ENCODE results near the gene TXNDC12.
"Not testable (repeated sequence)": the region's sequence is repeated elsewhere in the genome, so short reads cannot be mapped to it uniquely, and the experiment has no call there.

TXNDC12 gene

GRCh38 chr1:52080014-52080415, 25.0 kb upstream of the TXNDC12 start:
- no peak overlapping the region for H3K27ac ChIP-seq (ENCODE audit: extremely low read depth, low read depth, low read length)
- peaks cover 21 to 42% of the 10 kb centered on the region in 2 experiments; a peak in 2 of 3 replicates for H3K36me3 ChIP-seq (ENCODE audit: control insufficient read depth in 2 of 2, insufficient read depth in 1 of 2, low read length in 2 of 2)
- TF ChIP-seq ZNF2 (tag by site-specific recombination; IDR thresholded peaks at IDR 0.05), result no peak
- TF ChIP-seq, protein P1, sequence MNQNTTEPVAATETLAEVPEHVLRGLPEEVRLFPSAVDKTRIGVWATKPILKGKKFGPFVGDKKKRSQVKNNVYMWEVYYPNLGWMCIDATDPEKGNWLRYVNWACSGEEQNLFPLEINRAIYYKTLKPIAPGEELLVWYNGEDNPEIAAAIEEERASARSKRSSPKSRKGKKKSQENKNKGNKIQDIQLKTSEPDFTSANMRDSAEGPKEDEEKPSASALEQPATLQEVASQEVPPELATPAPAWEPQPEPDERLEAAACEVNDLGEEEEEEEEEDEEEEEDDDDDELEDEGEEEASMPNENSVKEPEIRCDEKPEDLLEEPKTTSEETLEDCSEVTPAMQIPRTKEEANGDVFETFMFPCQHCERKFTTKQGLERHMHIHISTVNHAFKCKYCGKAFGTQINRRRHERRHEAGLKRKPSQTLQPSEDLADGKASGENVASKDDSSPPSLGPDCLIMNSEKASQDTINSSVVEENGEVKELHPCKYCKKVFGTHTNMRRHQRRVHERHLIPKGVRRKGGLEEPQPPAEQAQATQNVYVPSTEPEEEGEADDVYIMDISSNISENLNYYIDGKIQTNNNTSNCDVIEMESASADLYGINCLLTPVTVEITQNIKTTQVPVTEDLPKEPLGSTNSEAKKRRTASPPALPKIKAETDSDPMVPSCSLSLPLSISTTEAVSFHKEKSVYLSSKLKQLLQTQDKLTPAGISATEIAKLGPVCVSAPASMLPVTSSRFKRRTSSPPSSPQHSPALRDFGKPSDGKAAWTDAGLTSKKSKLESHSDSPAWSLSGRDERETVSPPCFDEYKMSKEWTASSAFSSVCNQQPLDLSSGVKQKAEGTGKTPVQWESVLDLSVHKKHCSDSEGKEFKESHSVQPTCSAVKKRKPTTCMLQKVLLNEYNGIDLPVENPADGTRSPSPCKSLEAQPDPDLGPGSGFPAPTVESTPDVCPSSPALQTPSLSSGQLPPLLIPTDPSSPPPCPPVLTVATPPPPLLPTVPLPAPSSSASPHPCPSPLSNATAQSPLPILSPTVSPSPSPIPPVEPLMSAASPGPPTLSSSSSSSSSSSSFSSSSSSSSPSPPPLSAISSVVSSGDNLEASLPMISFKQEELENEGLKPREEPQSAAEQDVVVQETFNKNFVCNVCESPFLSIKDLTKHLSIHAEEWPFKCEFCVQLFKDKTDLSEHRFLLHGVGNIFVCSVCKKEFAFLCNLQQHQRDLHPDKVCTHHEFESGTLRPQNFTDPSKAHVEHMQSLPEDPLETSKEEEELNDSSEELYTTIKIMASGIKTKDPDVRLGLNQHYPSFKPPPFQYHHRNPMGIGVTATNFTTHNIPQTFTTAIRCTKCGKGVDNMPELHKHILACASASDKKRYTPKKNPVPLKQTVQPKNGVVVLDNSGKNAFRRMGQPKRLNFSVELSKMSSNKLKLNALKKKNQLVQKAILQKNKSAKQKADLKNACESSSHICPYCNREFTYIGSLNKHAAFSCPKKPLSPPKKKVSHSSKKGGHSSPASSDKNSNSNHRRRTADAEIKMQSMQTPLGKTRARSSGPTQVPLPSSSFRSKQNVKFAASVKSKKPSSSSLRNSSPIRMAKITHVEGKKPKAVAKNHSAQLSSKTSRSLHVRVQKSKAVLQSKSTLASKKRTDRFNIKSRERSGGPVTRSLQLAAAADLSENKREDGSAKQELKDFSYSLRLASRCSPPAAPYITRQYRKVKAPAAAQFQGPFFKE (tag by site-specific recombination; IDR thresholded peaks at IDR 0.05; ENCODE audit: borderline replicate concordance), result no peak
- no peak for TF ChIP-seq INSM2 (tag by site-specific recombination; IDR thresholded peaks at IDR 0.05)
- TF ChIP-seq ZNF133 (tag by site-specific recombination; IDR thresholded peaks at IDR 0.05), result no peak
- TF ChIP-seq, protein P2, sequence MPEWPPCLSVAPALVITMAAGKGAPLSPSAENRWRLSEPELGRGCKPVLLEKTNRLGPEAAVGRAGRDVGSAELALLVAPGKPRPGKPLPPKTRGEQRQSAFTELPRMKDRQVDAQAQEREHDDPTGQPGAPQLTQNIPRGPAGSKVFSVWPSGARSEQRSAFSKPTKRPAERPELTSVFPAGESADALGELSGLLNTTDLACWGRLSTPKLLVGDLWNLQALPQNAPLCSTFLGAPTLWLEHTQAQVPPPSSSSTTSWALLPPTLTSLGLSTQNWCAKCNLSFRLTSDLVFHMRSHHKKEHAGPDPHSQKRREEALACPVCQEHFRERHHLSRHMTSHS (tag by site-specific recombination; IDR thresholded peaks at IDR 0.05), result no peak
- no peak for TF ChIP-seq ZNF529 (tag by site-specific recombination; IDR thresholded peaks at IDR 0.05; ENCODE audit: insufficient replicate concordance)
- no peak for TF ChIP-seq ZNF510 (tag by site-specific recombination; IDR thresholded peaks at IDR 0.05; ENCODE audit: insufficient replicate concordance)
- TF ChIP-seq ZNF530 (tag by site-specific recombination; IDR thresholded peaks at IDR 0.05; ENCODE audit: low read depth), result no peak
- no peak for TF ChIP-seq MZF1 (tag by site-specific recombination; IDR thresholded peaks at IDR 0.05; ENCODE audit: borderline replicate concordance)
- no peak for TF ChIP-seq ZNF221 (tag by site-specific recombination; IDR thresholded peaks at IDR 0.05; ENCODE audit: borderline replicate concordance)
- no peak for TF ChIP-seq ZNF184 (tag by site-specific recombination; IDR thresholded peaks at IDR 0.05)
- TF ChIP-seq ZNF558 (tag by site-specific recombination; IDR thresholded peaks at IDR 0.05), result no peak
- no peak for TF ChIP-seq ZIC2 (tag by site-specific recombination; IDR thresholded peaks at IDR 0.05)
- no peak overlapping the region for H3K4me3 ChIP-seq (ENCODE audit: low read depth, low read length)
- no peaks in the 10 kb centered on the region for H3K9me3 ChIP-seq (ENCODE audit: control insufficient read depth, insufficient read depth, low read depth, low read length)
- ChIA-PET POLR2A (no interaction called here), CTCF (interaction anchor here (0.6 to 0.9 kb wide), 2 partner anchors 13 to 1104 kb away, joined by 3 to 7 read pairs; no protein-coding TSS in a partner anchor)
- H3K4me1 ChIP-seq (ENCODE audit: control insufficient read depth, insufficient read depth, low read length), result no peaks in the 10 kb centered on the region

GRCh38 chr1:52077277-52077676, 22.3 kb upstream of the TXNDC12 start:
- POLR2A ChIA-PET, result not testable (repeated sequence)

More at GRCh38 chr1:52077277-52077676, 22.3 kb upstream of the TXNDC12 start:
- H3K27ac ChIP-seq (ENCODE audit: extremely low read depth, low read depth, low read length); H3K4me3 ChIP-seq (ENCODE audit: low read depth, low read length); H3K9me3 ChIP-seq (ENCODE audit: control insufficient read depth, insufficient read depth, low read depth, low read length); H3K4me1 ChIP-seq (ENCODE audit: control insufficient read depth, insufficient read depth, low read length): not testable (repeated sequence)
- CTCF ChIA-PET, result interaction anchor here (0.6 kb wide), 1 partner anchor 376 kb away, joined by 4 read pairs; no protein-coding TSS in a partner anchor
- peaks cover 33 to 49% of the 10 kb centered on the region in 2 experiments; a peak in 2 of 3 replicates for H3K36me3 ChIP-seq (ENCODE audit: control insufficient read depth in 2 of 2, insufficient read depth in 1 of 2, low read length in 2 of 2)
